Frontal cortex (tissue), 4 donors: Measurements from ENCODE around the gene SCAMP4. TPM values are rescaled to one million over a fixed set of nuclear protein-coding genes. Genes with fewer than 3 reads are reported as not detected.

ENCODE experiments used
- DNase-seq, 2 donors: peaks; one replicate each; pipeline ENCODE4 v3.0.0; 2012; ENCODE audit warnings: low spot score in 2 of 2
- FAIRE-seq: peaks from 2 replicates; lab custom pipeline; 2012; peaks lifted over from hg19 to GRCh38; lab: Jason Lieb, UNC
- total RNA-seq: library from RNA; depleted of rRNA; stranded (reverse); fragments of >200 nt; gene quantifications from one replicate; pipeline ENCODE4 v1.2.3, GENCODE V29; 2014
- donor health status: control.
- donor health status: control.
- donor health status: control.

Gene SCAMP4, protein sequence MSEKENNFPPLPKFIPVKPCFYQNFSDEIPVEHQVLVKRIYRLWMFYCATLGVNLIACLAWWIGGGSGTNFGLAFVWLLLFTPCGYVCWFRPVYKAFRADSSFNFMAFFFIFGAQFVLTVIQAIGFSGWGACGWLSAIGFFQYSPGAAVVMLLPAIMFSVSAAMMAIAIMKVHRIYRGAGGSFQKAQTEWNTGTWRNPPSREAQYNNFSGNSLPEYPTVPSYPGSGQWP
- total RNA-seq, result 11.4 TPM

- no peak for FAIRE-seq
- peak; percentile 97 to 98 for DNase-seq
These were observed at the start of gene SCAMP4, which contains the start of gene ADAT3 for GRCh38 chr19:1905110-1905862. Gene SCAMP4, plus strand, starts transcription at chr19:1905399. Its CDS starts 9,621 bp downstream, at chr19:1915020. Gene ADAT3, plus strand, starts transcription at chr19:1905399. Its CDS starts 6,649 bp downstream, at chr19:1912048.

GRCh38 chr19:1855828-1856255, 49.4 kb upstream of the SCAMP4 start:
- FAIRE-seq, result no peak
- DNase-seq, result no peak

- no peak for DNase-seq
- FAIRE-seq, result no peak
These were observed 48.9 kb upstream of the SCAMP4 start for GRCh38 chr19:1856345-1856697.

- FAIRE-seq, result no peak
- DNase-seq, result peak; percentile 74 to 83
These were observed 48.2 kb upstream of the SCAMP4 start for GRCh38 chr19:1856698-1857603.

GRCh38 chr19:1857648-1858326, 47.4 kb upstream of the SCAMP4 start:
- DNase-seq, result no peak
- no peak for FAIRE-seq

DNA sequence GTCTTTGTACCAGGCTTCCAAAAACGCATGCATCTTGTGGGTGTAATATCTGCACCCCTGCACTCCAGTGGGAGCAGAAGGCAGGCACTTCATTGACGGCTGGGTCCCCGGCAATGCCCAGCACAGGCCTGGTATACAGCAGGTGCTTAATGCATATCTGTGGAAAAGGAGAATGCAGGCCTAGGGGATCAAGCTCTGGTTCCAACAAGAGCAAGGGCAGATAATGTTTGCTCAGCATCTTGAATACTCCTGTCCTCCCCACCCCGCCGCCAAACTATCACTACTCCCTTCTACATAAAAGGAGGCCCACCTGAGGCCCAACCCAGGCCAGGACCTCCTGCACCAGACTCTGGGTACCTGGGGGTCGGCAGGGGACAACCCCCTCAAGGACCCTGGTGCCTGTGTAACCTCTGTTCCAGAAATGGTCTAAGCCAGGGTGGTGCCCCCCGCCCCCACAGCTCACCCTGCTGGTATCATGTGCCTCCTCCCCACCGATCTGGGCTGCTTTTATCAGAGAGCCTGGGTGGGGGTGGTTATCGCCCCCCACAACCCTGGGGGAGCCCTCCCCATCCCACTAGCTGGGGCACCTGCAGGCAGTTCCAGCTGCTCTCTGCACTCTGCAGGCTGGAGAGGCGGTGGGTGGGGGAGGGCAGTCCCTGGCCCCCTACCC, 46.7 kb upstream of the SCAMP4 start:
- FAIRE-seq (no peak), DNase-seq (no peak)

DNA sequence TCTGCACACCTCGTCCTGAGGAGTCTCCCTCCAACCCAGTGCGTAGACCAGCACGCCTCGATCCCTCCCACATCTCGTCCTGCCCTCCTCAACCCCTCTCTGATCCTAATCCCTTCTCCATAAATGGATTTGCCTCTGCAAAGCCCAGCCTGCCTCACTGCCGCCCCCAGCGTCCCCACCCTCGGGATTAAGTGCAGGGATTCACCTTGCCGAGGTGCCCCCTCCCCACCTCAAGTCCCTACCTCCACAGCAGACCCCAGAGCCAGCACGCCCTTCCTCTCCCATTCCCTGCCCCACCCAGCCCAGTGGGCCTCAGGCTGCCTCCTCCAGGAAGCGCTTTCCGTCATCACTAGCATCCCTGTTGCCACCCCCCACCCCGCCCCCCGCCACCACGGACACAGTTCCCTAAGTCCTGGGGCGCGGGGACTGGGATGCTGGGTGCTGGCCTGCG, 45.8 kb upstream of the SCAMP4 start:
- FAIRE-seq (no peak), DNase-seq (no peak)

GRCh38 chr19:1860042-1860775, 45.0 kb upstream of the SCAMP4 start:
- FAIRE-seq, result no peak
- DNase-seq, result peak in 1 of 2 donors; percentile 80

DNA sequence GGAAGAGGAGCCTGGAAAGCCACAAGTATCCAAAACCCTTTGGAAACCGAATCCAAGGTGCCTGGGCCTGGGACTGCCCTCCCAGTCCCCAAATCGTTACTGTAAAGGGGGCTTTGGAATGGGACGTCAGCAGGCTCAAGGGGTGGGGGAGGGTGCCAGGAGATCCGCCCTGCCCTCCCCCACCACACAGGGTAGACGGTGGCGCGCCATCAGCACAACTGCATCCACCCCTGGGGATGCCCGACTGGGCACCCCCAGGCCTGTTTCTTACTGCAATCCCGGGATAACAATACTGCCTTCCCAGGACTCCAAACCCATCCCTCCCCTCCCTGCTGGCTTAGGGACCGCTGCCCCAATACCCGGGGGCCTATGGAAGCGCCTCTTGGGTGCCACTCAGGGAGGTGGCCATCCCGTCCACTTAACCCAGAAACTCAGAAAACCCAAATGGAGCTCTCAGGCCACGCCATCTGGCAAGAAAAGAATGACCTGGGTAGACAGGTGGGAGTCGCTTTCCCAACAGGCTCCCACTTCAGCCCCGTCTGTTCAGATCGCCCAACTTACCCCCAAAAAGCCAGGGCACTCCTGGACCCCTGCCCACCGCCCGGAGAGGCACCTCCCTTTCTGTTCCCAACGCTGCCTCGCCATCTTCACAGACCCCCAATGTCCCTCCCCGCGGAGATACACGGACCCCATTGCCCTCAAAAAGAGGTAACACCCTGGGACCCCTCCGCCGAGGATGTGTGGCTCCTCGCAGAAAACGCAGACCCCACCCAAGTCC, 44.2 kb upstream of the SCAMP4 start:
- DNase-seq, result no peak
- no peak for FAIRE-seq

GRCh38 chr19:1861599-1862031, 43.6 kb upstream of the SCAMP4 start:
- no peak for FAIRE-seq
- DNase-seq, result no peak

- no peak for FAIRE-seq
- no peak for DNase-seq
These were observed 43.2 kb upstream of the SCAMP4 start for GRCh38 chr19:1862068-1862423.

DNA sequence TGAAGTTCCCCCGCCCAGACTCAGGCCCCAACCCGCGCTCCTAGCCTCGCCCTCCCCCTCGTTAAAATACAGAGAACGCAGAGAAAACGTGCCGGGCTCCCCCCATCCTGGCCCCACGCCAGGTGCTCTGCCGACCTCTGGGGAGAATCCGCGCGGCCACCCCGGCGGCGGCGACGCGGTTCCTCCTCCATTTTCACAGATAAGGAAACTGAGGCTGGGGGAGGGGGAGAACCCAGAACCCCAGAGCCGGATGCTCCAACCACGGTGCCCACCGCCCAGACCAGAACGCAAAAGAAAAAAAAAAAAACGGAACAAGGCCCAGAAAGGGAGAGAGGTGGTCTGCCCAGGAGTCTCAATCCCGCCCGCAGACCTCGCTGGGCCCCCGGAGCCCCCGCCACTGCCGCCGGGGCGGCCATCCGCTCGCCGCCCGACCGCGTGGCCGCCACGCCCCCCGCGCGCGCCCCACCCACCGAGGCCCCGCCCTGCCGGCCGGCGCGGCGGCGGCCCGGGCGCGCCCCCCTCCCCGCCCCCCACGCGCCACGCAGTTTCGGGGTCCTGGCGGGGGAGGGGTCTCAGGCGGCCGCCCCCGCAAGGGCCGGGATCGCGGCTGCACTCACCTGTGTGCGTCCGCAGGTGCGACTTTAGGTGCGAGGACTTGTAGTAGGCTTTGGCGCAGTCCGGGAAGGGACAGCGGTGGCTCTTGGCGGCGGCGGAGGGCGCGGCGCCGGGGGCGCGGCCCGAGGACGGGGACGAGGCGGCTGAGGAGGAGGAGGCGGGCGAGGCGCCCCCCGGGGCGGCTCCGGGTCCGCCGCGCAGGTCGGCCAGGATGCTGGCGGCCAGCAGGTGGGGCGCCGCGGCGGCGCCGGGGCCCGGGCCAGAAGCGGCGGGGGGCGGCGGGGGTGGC, 42.5 kb upstream of the SCAMP4 start:
- no peak for DNase-seq
- no peak for FAIRE-seq

DNA sequence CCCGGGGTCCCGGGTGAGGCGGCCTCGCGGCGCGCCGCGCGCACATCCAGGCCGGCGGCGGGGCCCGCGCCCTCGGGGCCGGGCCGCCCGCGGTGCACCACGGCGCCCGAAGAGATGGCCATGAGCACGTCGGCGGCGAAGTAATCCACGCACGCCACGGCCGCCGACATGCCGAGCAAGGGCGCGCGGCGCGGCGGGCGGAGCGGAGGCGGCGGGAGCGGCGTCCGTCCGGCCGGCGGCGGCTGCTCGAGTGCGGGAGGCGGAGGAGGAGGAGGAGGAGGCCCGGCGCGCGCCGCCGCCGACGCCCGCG, 41.9 kb upstream of the SCAMP4 start, which contains the start of gene KLF16:
TSS of gene KLF16 (minus strand) at position 252 of the 310 bp plus-strand sequence. CDS start at position 170, 82 bp downstream.
- FAIRE-seq, result no peak

DNA sequence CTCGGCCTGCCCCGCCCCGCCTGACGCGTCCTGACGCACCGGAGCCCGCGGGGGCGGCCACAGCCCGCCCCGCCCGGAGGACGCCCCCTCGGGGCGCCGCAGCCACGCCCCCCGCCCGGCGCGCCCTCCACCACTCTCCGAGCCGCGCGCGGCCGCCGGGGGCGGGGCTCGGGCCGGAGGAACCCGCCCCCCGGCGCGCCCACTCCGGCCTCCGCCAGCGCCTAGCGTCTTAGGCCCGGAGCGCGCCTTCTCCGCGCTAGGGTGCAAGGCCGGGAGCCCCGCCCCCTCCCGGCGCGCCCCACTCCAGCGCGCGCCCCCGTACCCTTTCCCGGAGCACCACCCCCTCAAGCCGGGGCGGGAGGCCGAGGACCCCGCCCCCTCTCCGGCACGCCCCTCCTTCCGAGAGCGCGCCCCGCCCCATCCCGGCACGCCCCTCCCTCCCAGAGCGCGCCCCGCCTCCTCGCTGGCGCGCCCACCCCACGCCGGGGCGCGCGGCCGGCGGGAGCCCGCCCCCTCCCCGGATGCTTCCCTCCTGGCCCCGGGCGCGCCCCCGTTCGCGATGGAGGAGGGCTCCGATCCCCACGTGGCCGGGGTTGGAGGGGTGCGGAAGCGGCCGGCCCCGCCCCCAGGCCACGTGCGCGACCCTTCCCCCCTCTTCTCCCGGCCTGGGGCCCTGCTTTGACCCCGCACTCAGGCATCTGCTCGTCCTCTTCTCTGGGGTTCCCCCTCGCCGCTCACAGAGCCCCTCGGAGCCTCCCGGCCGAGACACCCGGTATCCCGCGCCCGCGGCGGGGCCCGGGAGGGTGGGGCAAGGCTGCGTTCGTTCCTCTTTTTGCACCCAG, 41.3 kb upstream of the SCAMP4 start:
- no peak for FAIRE-seq
- DNase-seq, result peak; percentile 96 to 98

More for the DNA sequence above, 41.9 kb upstream of the SCAMP4 start, which contains the start of gene KLF16:
- no peak for DNase-seq

GRCh38 chr19:1864480-1865171, 40.6 kb upstream of the SCAMP4 start:
- DNase-seq, result peak; percentile 73 to 78
- FAIRE-seq, result no peak
